Endometrium (tissue), 2 donors: ENCODE measurements around the gene PHF21A.
A peak's percentile ranks its signal among the peaks of the same experiment; 100 is the strongest.
"Not testable (repeated sequence)": the region's sequence is repeated elsewhere in the genome, so short reads cannot be mapped to it uniquely, and the experiment has no call there.

Experiments
- FAIRE-seq: peaks from 2 replicates; lab custom pipeline; 2012; peaks lifted over from hg19 to GRCh38; lab: Jason Lieb, UNC
- donor health status: control.
- donor health status: control.

The PHF21A gene

DNA sequence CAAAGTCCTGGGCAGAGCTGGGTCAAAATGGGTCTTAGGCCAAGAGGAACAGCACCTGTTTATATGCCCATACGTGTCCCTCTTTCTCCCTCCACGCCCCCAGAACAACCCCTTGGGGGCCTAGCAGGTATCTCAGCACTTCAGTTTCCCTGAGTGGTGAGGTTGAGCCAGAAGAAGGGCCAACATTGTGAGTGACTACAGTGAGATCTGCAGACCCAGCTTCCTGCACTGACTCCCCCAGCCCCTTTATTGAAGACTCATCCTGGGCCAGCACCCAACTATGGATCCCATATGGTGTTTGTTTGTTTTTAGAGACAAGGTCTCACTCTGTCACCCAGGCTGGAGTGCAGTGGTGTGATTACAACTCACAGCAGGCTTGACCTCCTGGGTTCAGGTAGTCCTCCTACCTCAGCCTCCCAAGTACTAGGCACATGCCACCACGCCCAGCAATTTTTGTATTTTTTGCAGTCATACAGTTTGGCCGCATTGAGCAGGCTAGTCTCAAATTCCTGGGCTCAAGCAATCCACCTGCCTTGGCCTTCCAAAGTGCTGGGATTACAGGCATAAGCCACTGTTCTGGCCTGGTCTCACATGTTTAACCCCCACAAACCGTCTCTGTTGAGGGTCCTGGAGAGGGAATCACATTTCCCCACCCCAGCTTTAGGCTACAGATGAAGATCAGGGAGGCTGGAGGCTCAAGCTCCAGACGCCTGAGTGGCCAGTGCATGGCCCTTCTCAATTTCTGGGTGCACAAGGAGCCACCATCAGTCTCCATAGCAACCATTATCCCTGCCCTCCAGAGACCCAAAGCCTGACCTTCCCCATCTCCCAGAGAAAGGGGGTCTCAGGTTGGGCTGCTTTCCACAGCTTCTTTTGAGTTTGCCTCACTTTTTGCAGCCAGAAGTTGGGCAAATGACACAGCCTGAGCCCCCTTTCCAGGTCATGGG is 200.4 kb downstream of the PHF21A start:
- FAIRE-seq: no peak

DNA sequence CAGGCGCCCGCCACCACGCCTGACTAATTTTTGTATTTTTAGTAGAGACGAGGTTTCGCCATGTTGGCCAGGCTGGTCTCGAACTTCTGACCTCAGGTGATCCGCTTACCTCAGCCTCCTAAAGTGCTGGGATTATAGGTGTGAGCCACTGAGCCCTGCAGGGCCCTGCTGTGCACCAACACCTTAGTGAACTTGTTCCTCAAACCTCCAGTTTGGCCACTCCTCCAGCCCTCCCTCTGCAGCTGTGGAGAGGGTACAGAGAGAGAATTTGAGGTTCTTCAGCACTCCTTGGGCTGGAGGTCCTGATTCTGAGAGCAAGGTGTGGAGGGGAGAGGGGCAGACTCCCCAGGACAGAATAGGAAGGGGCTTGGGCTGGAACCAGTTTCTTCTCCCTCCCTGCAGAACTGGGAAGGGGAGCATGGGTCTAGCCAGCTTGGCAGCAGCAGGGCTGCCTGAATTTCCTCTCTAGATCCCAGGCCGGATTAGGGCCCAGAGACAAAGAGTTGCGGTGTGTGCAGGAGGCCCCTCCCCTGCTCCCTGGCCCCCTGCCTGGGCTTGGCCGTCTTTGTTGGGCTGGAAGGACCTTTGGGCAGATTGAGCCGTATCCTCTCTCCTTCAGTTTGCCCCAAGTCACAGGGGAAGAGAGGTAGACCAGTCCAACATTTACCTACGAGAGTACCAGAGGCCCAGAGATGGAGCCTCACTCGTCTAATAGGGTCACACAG is 201.3 kb downstream of the PHF21A start:
- FAIRE-seq: no peak

DNA sequence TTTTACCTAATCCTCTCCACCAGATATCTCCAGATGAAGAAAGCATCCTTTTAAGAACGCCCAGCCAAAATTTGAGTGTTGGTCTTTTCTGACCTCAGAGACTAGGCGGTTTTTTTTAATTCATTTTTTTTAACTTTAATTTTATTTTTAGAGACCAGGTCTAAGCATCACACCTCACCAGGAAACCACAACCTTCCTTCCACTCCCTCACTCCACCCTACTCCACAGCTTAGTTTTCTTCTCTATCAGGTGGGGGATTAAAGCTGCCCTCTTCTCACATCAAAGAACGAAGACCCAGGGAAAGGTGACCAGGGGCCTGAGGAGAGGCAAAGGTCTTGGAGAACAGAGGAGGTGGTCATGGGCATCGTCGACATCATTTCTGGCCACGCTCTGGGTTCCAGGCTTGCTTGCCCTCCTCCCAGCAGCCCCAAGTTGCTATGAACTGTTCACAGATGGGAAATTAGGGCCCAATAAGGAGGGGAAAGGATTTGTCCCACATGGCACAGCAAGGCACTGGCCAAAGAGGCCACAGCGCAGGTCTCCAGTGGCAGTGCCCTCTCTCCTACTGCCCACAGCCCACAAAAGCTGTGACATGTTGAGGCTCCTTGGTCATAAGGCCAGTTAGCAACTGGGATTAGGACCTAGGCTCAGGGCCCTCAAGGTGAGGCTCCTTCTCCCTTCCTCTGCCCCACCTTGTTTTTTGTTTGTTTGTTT is 202.1 kb downstream of the PHF21A start:
- no peak for FAIRE-seq

DNA sequence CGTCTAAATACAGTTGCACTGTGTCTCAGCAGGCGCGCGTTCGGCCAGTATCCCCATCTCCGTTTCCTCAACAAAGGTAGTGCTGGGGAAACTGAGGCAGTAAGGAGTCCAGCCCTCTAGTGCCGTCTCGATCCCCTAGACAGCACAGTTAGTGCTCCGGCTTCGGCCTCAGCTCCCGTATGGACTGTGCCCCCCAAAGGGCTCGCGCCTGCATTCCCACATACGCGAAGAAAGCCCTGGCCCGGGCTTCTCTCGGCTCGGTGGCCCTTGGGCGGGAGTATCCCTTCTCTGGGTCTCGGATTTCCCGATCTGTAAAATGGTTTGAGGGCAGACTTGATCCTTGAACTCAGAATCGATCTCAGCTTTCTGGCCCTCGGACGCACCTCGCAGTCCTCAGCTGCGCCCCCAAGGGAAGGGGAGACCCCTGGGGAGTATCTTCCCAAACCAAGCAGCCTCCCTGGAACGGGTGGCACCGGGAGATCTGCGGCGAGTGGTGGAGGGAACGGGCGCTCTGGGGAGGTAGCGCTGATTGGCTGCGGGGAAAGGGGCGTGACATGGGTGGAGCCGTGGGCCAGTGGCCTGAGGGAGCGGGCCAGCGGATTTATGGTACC is 202.8 kb downstream of the PHF21A start:
- FAIRE-seq: no peak

DNA sequence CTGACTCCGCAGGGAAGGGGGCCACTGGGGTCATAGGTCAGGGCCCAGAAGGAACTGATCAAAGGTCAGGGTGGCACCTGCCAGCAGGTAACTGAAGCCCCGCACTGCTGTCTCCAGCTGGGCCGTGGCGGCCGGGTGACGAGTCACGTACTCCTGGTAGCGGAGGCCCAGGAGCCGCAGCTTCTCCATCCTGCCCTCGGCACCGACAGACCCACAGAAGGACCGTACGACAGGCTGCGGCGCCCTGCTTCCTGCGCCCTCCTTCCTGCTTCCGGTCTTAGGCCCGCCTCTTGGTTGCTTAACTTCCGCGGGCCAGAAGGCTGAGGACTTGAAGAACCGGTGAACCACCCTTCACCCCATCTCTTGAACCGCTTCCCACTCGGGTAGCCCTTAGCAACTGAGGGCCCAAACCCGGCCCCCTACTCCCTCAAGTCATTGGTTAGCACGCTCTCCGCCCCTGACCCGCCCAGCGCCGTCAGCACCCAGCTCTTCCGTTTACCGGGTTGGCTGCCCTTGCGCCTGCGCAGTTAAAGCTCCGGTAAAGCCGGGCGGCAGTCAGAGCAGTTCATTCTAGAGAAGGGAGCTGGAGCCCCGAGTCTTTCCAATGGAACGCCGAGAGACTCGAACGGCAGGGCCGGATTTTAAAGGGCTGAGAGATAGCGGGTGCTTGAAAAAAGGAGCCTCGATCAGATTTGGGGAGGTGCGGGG is 203.5 kb downstream of the PHF21A start, which contains the start of gene PEX16:
PEX16 (minus strand) TSS at position 255 of the 708 bp plus-strand sequence; CDS start at position 189, 66 bp downstream.
- FAIRE-seq: peak; percentile 88

DNA sequence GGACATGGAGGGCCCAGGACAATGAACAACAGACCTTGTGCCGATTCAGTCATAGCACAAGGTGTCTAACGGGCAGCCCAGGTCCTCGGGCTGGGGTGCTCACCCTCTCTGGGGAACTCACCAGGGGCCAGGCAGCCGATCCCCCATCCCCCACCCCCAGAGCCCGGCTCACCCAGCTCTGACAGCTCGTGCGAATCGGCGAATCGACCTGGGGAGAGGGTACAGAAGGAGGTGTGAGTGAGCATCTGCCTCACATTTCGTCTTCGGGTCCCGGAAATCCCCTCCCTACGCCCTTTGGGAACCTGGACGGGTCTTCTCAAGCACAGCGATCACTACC is 204.0 kb downstream of the PHF21A start:
- FAIRE-seq: no peak

DNA sequence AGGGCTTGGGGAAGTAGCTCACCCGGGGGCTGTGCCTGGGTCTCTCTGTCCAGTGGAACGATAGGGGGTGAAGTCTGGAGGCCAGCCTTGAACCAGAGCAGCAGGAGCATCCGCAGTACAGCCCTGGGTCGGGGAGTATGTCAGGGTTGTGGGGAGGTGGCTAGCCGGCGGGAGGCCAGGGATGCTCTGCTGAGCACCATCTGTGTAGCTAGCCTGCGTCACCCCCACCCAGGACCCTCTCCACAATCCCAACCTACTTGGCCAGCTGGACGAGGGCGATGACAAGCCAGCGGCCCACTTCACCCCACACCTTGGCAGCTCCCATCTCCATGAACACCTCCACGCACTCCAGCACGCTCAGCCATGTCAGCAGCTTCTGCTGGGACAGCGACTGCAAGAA is 205.8 kb downstream of the PHF21A start:
- FAIRE-seq: no peak

DNA sequence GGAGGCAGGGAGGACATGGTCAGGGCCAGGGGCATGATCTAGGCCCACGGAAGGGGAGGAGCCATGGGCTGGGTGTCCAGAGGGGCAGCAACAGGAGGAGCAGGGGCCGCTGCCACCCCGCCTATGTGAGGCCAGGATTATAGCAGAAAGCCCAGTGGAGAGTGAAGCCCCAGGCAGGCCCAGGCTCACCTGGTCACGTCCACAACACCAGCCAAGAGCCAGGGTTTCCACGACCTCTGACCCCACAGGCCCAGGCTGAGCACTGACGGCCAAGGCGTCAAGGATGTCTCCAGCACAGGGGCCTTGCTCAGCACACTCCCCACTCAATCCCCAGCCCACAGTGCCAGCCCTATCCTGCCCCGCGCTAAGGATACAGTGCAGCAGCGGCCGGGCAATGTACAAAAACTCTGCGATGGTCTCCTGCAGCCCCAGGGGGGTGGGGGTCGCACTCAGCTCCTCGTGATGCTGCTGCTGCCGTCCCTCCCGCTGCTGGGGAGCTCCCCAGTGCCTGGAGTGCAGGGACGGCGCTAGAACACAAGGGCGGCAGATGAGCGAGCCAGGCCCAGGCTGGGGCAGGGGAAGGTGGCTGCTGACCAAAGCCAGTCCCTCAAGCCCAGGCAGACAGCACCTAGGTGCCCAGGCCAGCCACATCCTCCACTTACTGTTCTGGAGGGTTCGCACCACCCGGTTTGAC is 207.2 kb downstream of the PHF21A start:
- no peak for FAIRE-seq

DNA sequence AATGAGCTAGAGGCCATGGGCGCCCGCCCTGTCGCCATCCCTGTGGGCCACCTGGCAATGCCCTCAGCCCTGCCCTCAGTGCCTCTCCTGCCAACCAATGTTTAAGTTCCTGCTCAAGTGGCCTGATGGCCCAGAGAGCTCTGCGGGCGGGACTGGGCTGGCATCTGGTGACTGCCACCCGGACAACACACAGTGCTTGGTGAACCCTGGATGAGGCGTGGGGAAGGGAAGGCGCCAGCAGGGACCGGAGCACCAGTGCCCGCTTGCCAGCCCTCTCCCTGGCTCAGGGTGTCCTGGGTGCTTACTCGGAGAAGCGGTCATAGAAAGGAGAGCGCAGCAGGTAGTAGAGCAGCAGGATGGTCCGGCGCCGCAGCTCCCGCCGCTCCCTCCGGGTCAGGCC is 207.7 kb downstream of the PHF21A start:
- FAIRE-seq: no peak

DNA sequence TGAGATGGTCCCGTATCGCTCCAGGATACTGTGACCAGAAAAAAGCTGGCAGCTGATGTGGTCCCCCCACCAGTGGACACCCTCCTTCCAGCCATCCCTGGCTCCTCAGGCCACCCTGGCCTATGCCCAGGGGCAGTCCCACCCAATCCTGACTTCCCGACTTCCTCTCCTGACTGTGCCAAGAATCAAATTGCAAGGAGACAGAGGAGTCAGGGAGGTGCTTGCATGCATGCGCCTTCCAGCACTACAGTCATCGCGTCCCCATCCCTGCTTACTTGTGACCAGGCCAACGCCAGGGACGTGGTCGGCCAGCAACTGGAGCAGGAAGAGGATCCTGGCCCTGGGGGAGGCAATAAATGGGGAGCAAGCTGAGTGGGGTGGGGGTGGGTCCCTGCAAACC is 210.6 kb downstream of the PHF21A start:
- no peak for FAIRE-seq

DNA sequence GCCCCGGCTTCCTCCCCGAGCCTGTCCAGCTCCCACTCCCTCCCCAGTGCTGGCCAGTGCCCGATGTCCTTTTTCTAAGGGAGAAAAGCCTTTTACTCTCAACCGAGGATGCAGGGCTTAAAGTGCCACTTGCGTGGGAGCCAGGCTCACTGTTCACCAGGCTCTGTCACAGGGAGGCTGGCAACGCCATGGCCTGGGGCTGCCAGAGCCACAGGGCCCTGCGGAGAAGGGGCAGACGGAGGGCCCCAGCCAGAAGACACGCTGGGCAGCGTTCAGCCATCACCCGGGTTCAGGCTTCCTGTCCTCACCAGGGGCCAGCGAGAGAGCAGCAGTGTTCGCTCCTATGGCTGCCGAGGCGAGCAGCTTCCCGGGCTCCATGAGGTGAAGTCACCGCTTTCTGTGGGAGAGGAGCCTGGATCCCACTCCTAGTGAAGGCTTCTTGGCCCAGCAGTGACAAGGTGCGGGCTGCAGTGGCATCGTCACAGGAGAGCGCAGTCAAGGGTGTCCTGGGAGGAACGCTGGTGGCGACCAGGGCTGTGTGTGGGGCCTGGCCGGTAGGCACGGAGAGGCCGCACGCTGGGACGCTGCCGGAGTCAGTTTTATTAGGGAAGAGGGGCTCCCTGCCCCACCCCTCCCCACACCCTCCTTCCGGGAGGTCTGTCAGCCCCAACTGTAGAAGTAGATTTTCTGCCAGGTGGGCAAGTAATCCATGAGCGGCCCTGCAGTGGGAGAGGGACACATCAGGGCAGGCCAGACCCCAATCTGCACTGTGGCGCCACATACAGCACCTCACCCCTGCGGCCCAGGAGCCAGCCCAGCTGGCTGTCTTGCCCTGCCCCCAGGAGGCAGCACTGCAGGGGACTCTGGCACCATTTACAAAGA is 211.4 kb downstream of the PHF21A start:
- no peak for FAIRE-seq

DNA sequence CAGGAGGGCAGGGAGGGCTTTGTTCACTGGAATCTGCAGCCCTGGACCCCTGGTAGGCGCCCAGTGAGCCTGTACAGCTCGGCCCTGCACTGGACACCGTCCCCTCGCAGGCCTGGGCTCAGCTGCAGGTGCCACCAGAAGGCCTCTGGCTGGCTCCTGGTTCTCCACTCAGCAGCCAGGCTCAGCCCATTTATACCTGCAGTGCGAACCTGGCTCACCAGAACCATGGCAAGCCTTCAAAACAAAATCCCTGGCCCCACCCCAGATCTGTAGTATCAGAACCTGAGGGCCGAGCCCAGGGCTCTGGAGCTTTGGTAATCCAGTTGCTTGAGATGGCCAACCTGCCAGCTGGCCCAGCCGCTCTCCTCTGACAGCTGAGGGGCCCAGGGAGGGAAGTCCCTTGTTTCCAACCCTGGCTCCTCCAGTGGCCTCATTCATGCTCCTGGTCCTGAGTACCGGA is 213.3 kb downstream of the PHF21A start:
- no peak for FAIRE-seq

DNA sequence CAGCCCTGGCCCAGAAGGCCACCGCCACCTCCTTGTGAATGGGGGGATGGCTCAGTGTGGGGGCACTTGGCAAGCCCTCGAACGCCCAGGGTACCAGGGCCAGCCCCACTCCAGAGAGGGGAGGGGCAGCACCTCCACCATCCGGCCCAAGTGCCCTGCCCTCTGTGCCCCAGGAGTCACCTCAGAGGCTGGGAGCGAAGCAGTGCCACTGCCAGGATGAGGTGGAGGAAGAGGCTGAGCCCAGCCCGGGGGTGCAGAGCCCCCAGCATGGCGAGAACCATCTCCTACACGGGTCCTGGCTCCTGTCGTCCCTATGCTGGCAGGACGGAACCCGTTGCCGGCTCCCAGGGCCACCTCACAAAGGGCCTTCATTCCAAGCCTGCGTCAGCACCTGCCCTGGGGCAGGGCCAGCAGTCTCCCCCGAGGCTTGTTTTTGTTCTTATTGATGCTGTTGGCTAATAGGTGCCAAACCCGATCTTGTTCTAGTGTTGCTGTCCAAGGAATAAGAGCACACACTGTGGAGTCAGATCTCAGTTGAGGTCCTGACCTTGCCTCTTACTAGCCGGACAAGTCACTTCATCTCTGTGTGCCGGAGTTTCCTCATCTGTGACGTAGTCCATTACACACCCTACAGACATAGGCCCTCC is 214.2 kb downstream of the PHF21A start, which contains the start of gene FREY1:
FREY1 (minus strand) TSS at position 307 of the 647 bp plus-strand sequence; CDS start at position 281, 26 bp downstream.
- no peak for FAIRE-seq

DNA sequence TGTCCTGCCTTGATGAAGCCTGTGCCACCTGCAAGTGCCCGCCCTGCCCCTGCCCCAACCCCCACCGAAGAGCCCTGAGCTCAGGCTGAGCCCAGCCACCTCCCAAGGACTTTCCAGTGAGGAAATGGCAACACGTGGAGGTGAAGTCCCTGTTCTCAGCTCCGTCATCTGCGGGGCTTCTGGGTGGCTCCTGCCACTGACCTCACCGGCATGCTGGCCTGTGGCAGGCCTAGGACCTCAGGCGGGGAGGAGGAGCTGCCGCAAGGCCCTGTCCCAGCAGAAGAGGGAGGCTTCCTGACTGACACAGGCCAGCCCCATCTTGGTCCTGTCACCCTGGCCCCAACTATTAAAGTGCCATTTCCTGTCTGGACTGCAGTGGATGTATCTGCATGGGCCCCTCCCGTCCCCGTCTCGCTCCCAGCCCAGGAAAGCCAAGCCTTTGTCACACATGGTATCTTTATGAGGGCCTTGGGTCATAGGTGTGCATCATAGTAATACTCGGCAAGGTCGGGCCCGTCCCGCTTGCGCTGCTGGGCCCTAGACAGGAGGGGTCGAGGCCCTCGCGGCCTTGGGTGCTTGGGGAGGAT is 215.1 kb downstream of the PHF21A start:
- FAIRE-seq: no peak

DNA sequence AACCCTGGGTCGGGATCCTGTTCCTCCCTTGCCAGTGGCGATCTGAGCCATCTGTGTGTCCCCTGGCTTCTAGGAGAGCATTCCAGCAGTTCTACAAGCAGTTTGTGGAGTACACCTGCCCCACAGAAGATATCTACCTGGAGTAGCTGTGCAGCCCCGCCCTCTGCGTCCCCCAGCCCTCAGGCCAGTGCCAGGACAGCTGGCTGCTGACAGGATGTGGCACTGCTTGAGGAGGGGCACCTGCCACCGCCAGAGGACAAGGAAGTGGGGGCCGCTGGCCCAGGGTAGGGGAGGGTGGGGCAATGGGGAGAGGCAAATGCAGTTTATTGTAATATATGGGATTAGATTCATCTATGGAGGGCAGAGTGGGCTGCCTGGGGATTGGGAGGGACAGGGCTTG is 215.7 kb downstream of the PHF21A start:
- FAIRE-seq: not testable (repeated sequence)

DNA sequence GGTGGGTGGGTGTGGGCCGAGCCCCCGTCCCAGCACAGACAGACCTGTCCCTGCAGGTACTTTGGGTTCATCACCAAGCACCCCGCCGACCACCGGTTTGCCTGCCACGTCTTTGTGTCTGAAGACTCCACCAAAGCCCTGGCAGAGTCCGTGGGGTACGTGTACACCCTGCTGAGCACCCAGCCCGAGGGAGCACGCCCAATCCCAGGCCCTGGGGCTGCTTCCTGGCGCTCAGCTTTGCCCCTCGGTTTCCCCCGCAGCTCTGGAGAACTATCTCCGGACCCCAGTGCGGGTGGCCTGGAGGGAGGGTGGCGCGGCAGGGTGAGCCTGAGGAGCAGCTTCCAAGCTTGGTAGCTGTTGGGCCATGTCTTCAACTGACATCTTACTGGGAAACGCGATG is 216.2 kb downstream of the PHF21A start:
- FAIRE-seq: no peak

DNA sequence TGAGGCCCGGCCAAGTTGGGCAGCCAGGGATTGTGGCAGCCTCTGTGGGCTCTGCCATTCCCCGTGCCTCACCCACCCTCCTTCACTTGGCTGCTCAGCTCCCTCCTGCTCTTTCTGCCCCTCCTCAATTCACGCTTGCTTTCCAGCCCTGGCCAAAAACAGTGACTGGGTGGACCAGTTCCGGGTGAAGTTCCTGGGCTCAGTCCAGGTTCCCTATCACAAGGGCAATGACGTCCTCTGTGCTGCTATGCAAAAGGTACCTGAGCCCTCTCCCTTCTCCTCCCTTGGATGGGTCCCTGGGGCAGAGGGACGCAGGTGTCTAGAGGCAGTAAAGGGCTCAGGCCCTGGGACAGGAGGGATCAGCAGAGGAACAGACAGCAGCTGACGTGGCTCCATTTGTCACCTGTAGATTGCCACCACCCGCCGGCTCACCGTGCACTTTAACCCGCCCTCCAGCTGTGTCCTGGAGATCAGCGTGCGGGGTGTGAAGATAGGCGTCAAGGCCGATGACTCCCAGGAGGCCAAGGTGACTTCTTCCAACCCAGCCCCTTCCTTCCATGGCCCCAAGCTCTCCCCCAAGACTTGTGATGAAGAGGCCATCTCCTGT is 216.8 kb downstream of the PHF21A start:
- FAIRE-seq: no peak
